GM13977 (cell line): Measurements from ENCODE around the gene GRIN2C.

Experiments
- DNase-seq: peaks from one replicate; pipeline ENCODE4 v3.0.0; 2012; ENCODE audit warnings: low spot score
- in situ Hi-C: fragments of 300-500 bp; cut with MboI; formaldehyde crosslinking; loops from one replicate; pipeline ENCODE4 v1.12.0; 2022; ENCODE audit warnings: low sequenced_read_pairs, low pct_unique_long_range_greater_than_20kb, mixed read lengths, inconsistent platforms; ENCODE audit not compliant: unreplicated experiment
- TF ChIP-seq, protein P1 (sequence below): IDR thresholded peaks from 2 replicates; pipeline ENCODE4 v1.5.1; 2012; ENCODE audit warnings: mild to moderate bottlenecking, control low read depth; ENCODE audit not compliant: insufficient read depth; ENCODE audit errors: extremely low read depth, missing control alignments

GRIN2C gene

DNA sequence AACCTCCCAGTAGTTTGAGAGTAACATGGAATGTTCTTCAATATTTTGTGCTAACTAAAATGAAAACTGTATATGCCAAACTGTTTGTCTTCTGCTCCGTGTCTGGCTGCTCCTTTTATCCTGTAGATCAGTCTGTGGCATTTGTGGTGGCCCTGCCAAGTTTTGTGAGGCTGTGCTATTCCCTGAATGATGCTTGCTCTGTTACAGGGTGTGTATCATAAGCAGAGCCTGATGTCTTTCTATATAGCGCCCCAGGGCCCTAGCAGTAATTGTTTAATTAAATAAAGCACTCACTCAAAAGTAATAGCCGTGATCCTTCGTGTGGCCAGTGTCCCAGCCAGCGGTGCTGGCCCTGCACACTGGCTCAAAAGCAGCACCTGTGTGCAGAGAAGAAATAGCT is 55.7 kb downstream of the GRIN2C start:
- TF ChIP-seq, protein P1, sequence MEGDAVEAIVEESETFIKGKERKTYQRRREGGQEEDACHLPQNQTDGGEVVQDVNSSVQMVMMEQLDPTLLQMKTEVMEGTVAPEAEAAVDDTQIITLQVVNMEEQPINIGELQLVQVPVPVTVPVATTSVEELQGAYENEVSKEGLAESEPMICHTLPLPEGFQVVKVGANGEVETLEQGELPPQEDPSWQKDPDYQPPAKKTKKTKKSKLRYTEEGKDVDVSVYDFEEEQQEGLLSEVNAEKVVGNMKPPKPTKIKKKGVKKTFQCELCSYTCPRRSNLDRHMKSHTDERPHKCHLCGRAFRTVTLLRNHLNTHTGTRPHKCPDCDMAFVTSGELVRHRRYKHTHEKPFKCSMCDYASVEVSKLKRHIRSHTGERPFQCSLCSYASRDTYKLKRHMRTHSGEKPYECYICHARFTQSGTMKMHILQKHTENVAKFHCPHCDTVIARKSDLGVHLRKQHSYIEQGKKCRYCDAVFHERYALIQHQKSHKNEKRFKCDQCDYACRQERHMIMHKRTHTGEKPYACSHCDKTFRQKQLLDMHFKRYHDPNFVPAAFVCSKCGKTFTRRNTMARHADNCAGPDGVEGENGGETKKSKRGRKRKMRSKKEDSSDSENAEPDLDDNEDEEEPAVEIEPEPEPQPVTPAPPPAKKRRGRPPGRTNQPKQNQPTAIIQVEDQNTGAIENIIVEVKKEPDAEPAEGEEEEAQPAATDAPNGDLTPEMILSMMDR, result no peak
- DNase-seq, result no peak
- in situ Hi-C loops, result no loop called here

DNA sequence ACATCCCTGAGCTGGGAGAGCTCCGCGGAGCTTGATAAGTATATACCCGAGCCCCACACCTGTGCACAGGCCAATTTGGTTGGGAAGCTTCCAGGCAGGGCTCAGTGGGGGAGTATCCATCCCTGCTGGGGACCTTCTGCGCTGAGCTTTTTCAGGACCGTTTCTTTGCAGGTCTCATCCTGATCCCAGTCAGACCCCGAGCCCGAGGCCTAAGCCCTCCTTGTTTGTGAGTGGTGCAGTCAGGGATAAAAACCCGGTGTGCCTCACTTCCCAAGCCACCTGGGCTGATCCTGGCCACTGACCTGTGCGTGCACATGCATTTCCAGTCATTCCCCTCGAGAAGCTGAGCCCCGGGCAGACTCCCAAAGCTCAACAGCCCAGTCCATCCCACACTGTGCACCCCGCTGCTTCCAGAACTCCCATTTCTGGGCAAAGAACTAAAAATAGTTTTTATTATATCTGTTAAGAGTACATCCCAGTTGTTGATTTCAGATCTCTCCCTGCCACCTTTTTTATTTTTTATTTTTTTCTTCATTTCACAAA is 56.2 kb downstream of the GRIN2C start:
- in situ Hi-C loops, result no loop called here
- TF ChIP-seq, protein P1, result no peak
- DNase-seq, result no peak

DNA sequence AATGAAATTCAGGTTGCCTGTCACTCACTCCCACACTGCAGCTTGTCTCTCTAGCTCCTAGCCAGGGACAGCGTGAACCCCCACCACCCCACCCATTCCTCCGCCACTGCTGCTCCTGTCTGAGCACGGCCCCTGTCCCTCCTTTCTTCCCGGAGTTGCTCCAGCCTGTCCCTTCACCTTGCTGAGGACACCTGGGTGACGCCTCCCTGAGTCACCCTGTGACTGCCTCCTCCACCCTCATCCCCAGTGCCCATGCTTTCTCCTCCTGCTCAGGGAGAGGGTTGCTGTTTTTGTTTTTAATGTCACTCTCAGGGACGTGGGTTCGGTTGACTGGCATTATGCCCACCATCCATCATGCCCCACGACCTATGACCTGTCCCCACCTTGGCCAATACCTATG is 57.8 kb downstream of the GRIN2C start:
- in situ Hi-C loops, result no loop called here
- TF ChIP-seq, protein P1, result no peak
- no peak for DNase-seq

DNA sequence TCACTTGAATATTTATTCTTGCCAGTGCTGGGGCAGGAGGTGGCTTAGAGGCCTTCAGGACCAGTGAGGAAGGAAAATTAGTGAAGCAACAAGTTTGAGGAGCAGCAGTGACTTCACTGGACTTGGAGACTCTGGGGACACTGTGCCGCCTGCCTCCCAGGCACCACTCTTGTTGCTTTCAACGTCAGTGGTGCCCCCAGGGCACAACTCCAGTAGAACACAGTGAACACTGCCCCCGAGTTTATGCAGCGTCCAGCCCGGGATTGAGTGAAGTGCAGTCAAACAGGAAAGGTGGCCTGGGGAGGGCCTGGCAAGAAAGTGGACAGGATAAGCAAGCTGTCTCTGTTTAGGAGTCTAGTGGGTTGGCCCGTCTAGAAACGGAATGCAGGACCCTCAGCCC is 59.2 kb downstream of the GRIN2C start:
- no peak for DNase-seq
- in situ Hi-C loops, result no loop called here
- TF ChIP-seq, protein P1, result no peak

DNA sequence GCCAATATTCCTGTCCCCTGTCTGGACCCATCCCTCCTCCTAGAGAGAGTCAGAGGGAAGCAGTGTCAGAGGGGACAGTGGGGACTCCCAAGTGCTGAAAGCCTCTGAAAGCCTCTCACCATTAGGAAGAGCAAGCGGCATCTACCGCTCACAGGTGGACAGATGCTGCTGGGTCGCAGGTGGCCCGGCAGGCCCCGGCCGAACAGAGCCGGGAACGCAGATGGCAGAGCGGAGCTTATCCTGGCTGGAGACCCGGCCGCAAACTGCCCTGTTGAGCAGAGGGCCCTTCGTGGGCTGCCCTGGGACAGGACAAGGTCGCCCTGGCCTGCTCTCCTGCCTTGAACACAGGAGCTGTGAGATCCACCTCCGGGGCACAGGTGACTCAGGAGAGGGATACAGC is 60.6 kb downstream of the GRIN2C start:
- in situ Hi-C loops, result no loop called here
- DNase-seq, result no peak
- TF ChIP-seq, protein P1, result no peak

DNA sequence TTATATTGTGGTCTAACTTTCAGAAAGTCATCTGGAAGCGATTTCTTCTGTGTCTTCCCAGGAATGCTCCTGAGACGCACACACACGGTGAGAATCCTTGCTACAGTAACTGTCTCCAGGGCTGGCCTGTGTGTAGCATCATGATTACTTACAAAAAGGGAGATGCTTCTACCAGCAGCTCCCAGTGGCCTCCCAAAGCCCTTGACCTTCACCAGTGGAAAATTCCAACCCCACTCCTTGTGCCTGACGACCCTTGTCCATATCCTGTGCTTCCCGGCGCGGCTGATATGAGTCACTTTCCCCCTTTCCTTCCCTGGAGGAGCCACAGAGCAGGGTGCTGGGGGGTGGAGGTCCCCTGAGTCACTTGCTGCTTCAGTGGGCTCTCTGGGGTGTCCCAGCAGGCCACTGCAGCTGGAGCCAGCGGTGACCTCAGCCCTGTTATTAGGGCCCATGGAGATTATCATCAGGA is 61.4 kb downstream of the GRIN2C start:
- TF ChIP-seq, protein P1, result no peak
- no peak for DNase-seq
- in situ Hi-C loops, result no loop called here

DNA sequence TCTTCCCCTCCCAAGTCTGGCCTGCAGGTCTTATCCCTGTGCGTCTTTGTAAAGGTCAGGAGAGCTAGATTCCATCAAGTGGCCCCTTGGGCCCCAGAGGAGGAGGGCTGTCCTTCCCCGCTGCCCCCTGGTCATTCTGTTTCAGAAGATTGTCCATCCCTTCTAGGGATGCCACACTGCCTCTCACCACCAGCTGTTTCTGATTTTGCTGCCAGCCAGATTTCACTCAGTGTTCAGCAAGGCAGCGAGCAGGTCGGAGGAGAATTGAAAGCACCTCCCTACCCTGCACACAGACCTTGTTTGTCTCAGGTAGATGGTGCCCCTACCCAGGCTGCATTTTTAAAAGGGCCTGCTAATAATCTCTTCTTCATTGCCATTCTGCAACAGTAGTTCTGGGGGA is 61.9 kb downstream of the GRIN2C start:
- no peak for DNase-seq
- in situ Hi-C loops, result no loop called here
- TF ChIP-seq, protein P1, result no peak
